ENCODE measurements around the gene ACBD4. TPM values are rescaled to one million over a fixed set of nuclear protein-coding genes. Genes with fewer than 3 reads are reported as not detected.

ACBD4 gene
- total RNA-seq, 1 donor from 2014 or later = 9.4 TPM

DNA sequence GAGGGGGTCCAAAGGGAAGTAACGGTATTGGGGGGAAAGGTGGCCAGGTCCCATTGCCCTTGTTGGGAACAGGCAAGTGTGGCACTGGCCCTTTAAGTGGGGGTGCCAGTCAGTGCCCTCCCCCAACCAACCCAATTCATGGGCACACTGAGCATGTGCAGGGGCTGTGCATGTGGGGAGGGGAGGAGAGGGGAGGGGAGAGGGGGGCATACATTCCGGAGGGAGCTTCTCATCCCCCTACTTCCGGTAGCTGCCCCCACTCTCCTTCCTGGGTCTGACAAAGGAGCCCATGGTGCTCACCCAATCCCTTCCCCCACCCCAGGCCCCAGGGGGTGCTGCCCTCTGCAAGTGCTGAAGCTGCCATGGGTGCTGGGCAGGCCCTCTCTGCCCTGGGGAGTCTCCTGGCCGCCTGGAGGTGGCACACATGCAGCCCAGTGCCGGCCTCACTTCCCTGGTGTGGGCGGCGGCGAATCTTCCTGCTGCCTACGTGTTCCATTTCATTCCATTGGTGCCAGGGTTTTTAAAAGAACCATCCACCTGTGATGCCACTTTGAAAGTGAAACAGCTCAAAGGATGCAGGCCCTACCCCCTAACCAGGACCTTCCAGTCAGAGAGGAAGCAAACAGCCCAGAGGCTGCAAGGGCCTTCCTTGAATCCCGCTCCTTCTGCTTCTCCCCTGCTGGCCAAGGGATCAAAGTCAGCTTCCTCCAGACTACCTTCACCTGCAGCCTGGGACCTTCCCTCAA lies 37.2 kb downstream of the ACBD4 start:
- TF ChIP-seq CTCF (IDR thresholded peaks at IDR 0.05; ENCODE audit: unreplicated experiment) = no peak
- H3K27me3 Mint-ChIP-seq (ENCODE audit: unreplicated experiment) = peaks cover 3% of the 10 kb centered on the region

DNA sequence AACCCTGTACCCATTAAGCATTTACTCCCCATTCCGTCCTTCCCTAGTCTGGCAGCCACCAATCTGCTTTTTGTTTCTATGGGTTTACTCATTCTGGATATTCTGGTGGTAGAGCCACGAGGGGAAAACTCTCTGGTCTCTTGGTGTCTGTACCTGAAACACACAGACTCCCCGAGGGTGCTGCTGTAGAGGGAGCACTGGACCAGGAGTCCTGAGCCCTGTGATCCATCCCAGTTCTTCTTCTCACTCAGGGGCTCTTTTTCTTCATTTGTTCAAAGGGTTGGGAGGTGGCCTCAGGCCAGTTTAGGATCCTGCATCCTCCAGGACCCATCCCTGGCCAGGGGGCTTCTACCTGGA lies 40.2 kb downstream of the ACBD4 start:
- Mint-ChIP-seq H3K4me3 (ENCODE audit: unreplicated experiment) (no peak overlapping the region), H3K4me1 (ENCODE audit: unreplicated experiment) (peaks cover 20% of the 10 kb centered on the region), H3K27me3 (ENCODE audit: unreplicated experiment) (peaks cover 4% of the 10 kb centered on the region), H3K36me3 (ENCODE audit: low read depth, unreplicated experiment) (no peaks in the 10 kb centered on the region), H3K27ac (ENCODE audit: unreplicated experiment) (no peak overlapping the region), H3K9me3 (ENCODE audit: unreplicated experiment) (no peaks in the 10 kb centered on the region)
- TF ChIP-seq CTCF (IDR thresholded peaks at IDR 0.05; ENCODE audit: unreplicated experiment) = no peak
- no peak for DNase-seq (ENCODE audit: low spot score)

More for the DNA sequence above, 37.2 kb downstream of the ACBD4 start:
- Mint-ChIP-seq H3K4me3 (ENCODE audit: unreplicated experiment) (no peak overlapping the region), H3K27ac (ENCODE audit: unreplicated experiment) (no peak overlapping the region), H3K9me3 (ENCODE audit: unreplicated experiment) (no peaks in the 10 kb centered on the region), H3K36me3 (ENCODE audit: low read depth, unreplicated experiment) (no peaks in the 10 kb centered on the region), H3K4me1 (ENCODE audit: unreplicated experiment) (peaks cover 22% of the 10 kb centered on the region)
- no peak for DNase-seq (ENCODE audit: low spot score)

DNA sequence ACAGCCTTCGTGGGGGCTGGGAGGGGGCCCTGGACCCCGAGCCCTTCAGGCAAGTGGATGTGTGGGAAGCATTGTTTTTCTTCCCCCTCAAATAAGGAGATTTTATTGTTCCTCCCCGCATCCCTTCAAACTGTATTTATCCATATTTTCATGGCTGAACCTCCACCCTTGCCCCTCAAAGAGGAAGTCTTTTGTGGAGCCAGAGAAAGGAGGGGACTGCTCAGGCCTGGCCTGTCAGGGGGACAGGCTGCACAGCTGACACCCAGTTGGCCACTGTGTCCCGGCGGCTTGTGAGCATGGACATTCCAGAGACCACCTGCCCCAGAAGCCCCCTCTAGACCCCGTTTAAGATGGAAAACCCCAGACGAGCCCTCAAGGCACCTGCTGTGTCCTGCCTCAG lies 42.1 kb downstream of the ACBD4 start:
- TF ChIP-seq CTCF (IDR thresholded peaks at IDR 0.05; ENCODE audit: unreplicated experiment) = no peak
- Mint-ChIP-seq H3K27ac (ENCODE audit: unreplicated experiment) (no peak overlapping the region), H3K36me3 (ENCODE audit: low read depth, unreplicated experiment) (no peaks in the 10 kb centered on the region), H3K4me1 (ENCODE audit: unreplicated experiment) (peaks cover 5% of the 10 kb centered on the region), H3K27me3 (ENCODE audit: unreplicated experiment) (peaks cover 1% of the 10 kb centered on the region), H3K9me3 (ENCODE audit: unreplicated experiment) (no peaks in the 10 kb centered on the region), H3K4me3 (ENCODE audit: unreplicated experiment) (no peak overlapping the region)
- no peak for DNase-seq (ENCODE audit: low spot score)

DNA sequence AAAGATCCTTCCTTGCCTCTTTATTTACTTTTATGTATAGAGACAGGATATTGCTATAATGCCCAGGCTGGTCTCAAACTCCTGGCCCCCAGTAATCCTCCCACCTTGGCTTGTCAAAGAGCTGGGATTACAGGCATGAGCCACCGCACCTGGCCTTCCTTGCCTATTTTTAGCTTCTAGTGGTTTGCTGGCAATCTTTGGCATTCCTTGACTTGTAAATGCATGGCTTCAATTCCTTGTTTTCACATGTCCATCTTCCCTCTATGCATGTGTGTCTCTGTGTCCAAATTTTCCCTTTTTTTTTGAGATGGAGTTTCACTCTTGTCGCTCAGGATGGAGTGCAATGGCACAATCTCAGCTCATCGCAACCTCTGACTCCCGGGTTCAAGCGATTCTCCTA lies 48.7 kb downstream of the ACBD4 start:
- no peak for DNase-seq (ENCODE audit: low spot score)
- Mint-ChIP-seq H3K27ac (ENCODE audit: unreplicated experiment) (no peak overlapping the region), H3K27me3 (ENCODE audit: unreplicated experiment) (no peaks in the 10 kb centered on the region), H3K4me3 (ENCODE audit: unreplicated experiment) (no peak overlapping the region), H3K4me1 (ENCODE audit: unreplicated experiment) (peaks cover 3% of the 10 kb centered on the region), H3K9me3 (ENCODE audit: unreplicated experiment) (no peaks in the 10 kb centered on the region), H3K36me3 (ENCODE audit: low read depth, unreplicated experiment) (no peaks in the 10 kb centered on the region)
- TF ChIP-seq CTCF (IDR thresholded peaks at IDR 0.05; ENCODE audit: unreplicated experiment) = no peak

DNA sequence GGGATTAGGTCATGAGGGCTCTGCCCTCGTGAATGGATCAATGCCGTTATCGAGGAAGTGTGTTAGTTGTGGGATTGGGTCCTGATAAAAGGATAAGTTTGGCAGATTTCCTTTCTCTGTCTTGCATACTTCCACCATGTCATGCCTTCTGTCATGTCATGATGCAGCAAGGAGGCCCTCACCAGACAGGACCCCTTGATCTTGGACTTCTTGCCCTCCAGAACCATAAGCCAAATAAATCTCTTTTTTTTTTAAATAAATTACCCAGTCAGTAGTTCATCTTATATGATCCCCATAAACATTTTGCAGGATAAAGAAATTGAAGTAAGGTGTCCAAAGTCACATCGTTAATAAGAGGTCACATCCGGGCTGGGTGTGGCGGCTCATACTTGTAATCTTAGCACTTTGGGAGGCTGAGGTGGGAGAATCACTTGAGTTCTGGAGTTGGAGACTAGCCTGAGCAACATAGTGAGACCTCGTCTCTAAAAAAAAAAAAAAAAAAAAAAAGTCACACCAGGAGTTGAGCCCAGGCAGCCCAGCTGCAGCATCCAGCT lies 51.4 kb downstream of the ACBD4 start:
- TF ChIP-seq CTCF (IDR thresholded peaks at IDR 0.05; ENCODE audit: unreplicated experiment) = no peak
- Mint-ChIP-seq H3K9me3 (ENCODE audit: unreplicated experiment) (no peaks in the 10 kb centered on the region), H3K4me1 (ENCODE audit: unreplicated experiment) (peaks cover 3% of the 10 kb centered on the region), H3K27ac (ENCODE audit: unreplicated experiment) (no peak overlapping the region), H3K27me3 (ENCODE audit: unreplicated experiment) (no peaks in the 10 kb centered on the region), H3K4me3 (ENCODE audit: unreplicated experiment) (no peak overlapping the region), H3K36me3 (ENCODE audit: low read depth, unreplicated experiment) (no peaks in the 10 kb centered on the region)
- no peak for DNase-seq (ENCODE audit: low spot score)

All from endothelial cell (in vitro differentiated cells).